Globus pallidus (tissue), 1 donor: ENCODE measurements around the gene CSPG4.
"Not testable (repeated sequence)": the region's sequence is repeated elsewhere in the genome, so short reads cannot be mapped to it uniquely, and the experiment has no call there.

Experiments
- DNase-seq: peaks from one replicate; pipeline ENCODE4 v3.0.0-alpha.2; 2015; ENCODE audit warnings: low spot score

CSPG4 gene

DNA sequence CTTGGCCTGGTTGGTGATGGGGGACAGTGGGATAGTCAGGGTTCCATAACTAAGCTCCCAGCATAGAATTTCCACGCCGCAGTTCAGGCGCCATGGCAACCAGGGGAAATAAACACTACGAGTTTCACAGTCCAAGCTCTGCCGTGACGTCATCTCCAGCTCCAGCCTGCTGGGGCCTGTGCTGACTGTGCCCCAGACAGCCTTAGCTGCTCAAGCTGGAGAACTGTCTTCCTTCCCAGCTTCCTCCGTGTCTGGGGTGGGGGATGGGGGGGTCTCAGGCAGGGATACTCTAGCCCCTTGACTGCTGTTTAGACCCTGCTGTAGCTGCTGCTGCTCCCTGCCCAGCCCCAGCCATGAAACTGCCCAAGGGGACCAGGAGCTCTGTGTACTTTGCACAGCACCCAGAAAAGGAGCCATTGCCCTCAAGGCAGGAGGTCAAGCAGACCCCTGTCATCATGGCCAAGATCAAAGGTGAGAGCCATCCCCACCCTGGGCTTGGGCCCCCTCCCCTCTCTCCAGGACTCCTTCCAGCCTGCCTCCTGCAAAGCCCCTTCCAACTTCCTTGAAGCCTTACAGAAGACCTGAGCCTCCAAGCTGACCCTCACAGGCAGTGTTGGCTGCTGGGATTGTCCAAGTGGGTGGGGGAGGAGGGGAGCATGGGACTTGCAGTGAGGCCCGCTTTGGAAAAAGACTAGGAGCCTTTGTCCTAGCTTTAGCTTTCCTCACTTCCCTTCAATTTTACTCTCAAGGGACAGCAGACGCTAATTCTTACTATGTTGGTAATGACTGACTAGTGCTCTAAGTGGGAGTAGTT is 11.4 kb upstream of the CSPG4 start:
- DNase-seq, result peak; percentile 50

DNA sequence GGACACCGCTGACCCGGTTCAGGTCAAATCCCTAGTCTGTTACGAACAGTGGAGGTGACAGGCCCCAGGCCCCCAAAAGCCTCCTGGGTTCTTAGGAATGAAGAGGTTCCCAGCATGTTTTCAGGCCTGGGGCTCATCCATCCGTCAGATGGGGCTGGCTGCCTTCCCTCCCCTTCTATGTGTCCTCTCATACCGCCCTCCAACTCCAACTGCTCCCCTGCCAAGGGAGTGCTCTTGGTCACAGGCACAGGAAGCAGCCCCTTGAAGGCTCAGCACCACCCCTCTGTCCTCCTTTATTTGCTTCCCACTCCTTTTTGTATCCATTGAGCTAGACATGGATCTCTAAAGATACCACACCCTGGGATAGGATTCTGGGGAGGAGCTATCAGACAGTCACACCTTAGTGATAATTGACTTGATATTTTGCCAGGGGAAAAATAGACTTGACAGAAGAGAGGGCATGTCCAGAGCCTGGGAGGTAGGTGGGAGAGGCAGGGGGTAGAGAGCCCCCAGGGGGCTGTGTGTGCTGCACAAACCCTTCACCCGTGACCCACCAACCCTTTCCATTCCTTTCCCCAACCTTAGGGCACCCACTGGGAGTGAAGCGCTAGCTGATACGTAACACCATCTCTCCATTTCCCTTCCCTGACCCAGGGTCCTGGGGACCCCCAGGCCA is 10.7 kb upstream of the CSPG4 start:
- no peak for DNase-seq

DNA sequence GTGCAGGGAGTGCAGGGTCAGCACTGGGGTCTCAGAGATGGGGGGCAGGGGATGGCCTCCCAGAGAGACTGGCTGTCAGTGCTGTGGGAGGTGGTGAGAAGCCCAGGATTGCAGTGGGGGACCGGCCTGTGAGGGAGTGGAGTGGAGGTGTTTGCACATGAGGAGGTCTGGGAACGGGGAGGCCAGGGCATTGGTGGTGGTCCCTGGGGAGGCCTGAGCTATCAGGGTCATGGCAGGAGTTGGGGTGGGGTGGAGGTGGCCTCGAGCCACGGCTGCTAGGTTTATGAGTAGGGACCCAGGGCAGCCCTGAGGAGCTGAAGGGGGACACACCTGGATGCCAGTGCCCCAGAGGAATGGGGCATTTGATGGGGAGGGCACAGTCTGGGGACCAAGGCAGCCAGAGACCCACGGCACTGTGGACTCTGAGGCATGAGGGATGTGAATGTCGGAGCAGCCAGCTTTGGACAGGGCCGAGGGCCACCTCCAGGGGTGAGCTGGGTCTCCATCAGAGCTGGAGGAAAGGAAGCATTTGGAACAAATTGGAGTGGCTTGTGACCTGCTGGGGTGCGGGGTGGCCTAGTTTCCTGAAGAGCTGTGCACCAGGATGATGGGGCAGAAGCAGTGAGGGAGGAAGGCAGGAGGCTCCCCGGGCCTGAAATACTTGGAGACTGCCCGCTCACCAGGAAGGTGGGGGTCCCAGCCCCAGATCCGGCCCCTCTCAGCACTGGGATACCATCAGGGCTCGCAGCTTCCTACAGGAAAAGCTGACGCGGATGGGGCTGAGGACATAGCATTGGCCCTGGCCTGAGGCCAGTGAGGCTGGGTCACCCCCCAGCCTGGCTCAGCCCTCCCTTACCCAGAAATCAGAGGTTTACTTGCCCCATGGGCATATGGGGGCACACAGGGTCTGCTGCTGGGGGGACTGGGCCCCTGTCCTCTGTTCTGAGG is 9.5 kb upstream of the CSPG4 start:
- DNase-seq, result no peak

DNA sequence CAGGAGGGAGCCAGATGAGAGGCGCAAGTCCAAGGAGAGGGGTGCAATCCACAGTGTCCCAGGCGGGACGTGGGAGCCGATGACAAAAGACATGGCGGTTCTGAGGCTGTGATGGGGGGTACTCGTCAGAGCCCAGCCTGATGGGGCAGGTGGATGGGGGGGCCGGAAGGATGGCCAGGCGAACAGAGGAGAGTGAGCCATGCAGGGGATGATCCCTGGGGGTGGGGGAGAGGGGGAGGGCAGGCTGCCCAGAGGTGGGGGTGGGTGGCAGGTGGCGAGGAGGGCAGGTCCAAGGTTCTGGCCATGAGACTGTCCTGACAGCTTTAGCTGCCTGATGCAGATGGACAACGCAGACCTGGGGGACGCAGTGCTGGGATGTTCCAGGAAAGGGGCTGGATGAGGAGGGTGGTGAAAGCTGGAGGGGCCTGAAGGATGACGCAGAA is 8.9 kb upstream of the CSPG4 start:
- DNase-seq, result no peak

DNA sequence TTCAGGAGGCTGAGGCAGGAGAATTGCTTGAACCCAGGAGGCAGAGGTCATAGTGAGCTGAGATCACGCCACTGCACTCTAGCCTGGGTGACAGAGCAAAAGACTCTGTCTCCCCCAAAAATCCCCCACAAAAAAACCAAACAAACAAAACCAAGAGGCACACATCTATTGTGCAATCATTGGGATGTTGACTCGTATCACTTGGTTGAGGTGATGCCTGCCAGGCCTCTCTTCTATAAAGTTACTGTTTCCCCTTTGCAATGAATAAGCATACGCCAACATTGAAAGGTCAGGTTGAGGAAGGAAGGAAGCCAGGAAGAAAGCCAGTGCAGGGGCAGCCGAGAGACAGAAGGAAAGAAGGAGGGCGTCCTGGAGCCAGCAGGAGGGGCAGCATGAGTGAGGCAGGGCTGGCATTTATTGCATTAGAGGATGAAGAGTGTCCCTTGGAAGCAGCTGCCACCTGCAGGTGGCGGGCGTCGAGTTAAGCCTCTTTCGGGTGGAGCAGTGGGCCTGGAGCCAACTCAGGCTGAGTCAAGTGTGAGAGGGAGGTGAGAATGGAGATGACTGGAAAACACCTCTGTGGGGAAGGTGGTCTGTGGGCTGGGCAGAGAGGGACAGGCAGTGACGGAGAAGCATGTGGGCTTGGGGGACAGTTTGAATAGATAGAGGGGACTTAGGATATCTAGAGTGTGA is 8.3 kb upstream of the CSPG4 start:
- DNase-seq, result no peak

DNA sequence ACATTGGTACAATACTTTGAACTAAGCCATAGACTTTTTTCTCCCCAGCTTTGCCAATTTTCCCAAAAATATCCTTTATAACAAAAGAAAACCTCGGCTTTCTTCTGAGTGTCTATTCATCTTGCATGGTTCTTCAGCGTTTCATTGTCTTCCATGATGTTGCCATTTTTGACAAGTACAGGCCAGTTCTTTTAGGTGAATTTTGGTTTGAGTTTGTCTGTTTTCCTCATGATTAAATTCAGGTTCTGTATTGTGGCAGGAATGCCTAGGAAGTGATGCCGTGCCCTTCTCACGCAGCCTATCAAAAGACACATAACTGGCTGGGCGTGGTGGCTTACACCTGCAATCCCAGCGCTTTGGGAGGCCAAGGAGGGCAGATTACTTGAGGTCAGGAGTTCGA is 7.6 kb upstream of the CSPG4 start:
- DNase-seq, result no peak

DNA sequence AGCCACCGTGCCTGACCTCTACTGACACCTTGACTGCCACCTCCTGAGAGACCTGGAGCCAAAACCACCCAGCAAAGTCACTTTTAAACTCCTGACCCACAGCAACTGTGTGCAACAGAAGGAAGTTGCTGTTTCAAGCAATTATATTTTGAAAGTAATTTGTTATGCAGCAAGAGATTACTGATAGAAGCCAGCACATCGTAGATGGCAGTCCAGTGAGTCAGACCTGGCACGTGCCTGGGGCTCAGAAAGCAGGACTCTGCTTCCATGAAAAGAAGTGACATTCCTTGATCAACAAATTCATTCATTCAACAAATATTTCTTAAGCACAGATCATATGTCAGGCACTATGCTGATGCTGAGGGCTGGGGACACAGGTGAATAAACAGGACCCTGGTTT is 5.7 kb upstream of the CSPG4 start:
- DNase-seq, result no peak

DNA sequence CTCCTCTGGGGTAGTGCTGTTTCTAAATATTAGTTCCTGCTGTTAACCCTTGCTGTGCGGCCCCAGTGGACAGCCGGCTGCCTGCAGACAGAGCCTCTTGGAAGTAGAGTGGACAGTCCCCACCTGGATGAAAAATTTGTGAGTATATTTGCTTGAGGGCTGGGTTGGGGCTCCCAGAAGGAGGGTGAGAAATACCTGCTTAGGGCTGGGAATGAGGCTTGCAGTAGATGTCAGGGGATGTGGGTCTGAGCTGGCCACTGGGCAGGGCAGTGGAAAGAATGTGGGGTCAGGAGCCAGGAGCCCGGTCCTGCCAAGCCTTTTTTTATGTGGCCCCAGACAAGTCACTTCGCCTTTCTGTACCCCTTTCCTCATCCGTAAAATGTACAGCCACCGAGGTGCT is 4.4 kb upstream of the CSPG4 start:
- not testable (repeated sequence) for DNase-seq

DNA sequence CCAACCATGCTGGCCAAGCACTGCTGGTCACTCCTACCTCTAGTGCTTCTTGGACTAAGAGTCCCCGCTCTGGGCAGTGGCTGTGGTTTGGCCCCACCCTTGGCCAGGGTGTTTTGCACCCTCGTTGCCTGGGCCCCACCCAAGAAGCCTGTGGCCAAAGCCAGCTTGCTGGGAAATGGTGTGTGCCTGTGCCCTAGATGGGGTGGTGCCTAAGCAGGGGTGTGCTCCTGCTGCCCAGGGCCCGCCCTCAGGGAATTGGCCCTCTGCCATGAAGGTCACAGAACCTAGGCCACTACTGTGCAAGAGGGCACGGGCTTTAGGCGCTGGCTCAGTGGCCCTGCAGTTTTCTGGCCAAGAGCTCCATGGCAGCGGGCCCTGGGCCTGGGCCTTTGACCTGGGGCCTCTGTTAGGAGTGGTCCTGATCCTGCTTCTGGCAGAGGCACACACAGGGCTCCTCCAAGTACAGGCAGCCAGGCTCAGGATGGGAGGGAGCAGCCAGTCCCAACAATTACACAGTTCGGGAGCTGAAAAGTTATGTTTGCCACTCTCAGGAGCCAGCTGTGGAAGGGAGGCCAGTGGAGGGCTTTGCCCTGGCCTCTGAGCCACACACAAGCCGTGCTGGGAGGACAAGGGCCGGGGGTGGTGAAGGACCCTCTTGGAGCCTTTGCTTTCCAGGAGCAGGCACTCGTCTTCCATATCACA is 3.8 kb upstream of the CSPG4 start:
- DNase-seq, result not testable (repeated sequence)

DNA sequence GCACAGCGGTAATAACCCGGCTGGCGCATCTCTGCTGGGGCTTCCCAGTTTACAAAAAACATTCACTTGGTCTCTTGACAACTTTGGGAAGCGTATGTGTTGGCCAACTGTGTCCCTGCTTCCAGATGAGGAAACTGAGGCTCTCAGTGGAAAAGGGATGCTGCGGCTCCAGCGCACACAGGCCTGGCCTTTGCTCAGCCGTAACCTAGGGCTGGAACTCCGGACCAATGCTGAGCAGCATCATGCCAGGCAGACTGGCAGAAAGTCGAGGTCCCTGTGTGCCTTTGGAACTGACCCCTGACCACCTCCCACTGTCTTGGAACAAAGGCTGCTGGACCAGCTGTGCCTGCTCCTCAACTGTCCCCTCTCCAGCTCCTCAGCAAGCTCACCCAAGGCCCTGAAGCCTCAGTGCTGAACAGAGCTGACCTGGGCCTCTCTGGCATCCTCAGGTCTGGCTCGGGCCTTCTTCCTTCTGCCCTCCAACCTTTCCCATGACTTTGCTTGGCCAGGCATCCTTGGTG is 2.7 kb upstream of the CSPG4 start:
- DNase-seq, result not testable (repeated sequence)

DNA sequence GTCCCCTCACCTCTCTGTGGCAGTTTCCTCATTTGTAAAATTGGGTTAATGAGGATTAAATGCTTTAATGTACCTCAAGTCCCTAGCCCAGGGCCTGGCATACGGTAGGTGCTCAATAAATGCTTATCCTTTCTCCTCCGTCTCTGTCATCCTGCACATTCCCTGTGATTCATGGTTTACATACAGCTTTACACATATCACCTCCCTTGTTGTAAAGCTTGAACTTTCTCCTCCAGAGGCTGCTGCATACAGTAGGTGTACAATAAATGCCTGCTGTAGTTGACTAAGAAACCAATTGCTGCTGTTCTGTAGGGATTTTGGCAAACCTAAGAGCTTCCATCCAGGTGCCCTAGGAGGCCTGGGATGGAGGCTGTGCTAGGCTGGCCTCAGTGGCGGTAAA is 1.5 kb upstream of the CSPG4 start:
- DNase-seq, result no peak

DNA sequence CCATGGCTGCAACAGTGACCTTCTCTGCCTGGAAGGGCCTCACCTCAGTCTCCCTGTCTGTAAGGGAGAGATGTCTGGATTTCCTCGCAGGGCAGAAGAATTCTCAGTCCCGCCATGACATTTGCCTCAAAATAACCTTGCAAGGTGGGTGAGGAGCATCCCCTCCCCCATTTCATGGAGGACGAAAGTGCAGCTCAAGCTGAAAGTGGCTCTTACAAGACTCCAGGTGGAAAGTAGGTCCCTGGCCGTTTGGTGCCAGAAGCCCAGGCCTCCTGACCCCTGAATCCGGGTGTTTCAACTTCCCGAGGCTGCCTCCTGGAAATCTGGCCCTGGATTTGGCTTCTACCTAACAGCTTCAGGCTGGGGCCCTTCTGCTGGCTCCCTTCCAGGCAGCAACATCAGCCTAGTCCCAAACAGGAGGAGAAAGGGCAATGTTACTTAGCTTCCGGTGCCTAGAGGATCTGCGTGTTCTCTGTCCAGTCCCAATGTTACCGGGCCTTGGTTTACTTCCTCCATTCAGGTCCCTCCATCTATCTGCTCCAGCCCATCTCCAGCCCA is 769 bp upstream of the CSPG4 start:
- DNase-seq, result no peak

DNA sequence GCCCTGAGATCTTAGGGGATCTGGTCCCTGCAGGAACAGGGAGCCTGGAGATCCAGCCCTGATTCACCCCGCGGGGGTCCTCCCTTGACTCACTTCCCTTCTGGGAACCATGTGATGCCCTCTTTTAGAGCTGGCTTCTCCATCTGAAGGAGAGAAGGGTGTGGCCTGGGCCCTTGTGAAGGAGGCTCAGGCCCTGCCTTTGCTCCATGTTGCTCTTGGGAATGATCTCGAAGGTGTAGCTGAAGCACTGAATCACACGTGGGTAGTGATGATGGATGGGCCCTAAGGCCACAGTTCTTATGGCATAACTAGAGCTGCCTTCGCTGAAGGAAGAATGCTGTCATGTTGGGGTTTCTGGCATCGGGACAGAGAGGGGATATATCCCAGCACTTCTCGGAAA is 1.2 kb downstream of the CSPG4 start:
- not testable (repeated sequence) for DNase-seq

DNA sequence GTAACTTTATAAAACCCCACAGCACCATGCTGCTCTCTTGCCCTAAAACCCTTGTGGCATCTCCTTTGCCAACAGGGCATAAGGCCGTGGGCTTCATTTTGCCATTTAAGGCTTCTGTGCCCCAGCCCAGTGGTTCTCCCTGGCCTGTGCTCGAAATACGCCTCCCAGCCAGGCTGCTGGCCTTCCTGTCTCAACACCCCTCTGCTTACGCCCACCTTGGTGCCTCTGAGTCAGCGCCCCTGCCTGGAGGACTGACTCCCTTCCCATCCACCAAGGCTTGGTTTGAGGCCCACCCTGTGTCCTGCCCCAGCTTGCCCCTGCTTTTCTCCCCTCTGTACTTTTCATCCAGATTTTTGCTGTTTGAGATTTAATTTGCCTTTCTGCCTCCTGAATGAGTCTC is 1.8 kb downstream of the CSPG4 start:
- not testable (repeated sequence) for DNase-seq

DNA sequence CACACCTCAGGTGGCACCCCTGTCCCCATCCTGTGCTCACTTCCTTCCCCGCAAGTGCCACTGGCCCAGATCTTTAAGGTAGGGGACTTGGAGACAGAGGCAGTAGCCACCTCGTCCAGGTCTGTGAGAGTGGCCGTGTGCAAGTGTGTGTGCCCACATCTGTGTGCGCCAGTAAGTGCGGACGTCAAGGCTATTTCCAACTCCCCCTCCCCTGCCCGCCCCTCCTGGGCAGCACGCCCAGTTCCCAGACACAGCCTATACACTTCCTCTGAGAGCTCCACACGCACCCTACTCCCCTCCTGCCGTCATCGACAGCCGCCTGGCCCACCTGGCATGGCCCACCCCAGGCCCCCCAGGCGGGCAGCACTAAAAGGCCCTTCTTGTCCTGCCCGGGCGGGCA is 3.2 kb downstream of the CSPG4 start:
- DNase-seq, result not testable (repeated sequence)

DNA sequence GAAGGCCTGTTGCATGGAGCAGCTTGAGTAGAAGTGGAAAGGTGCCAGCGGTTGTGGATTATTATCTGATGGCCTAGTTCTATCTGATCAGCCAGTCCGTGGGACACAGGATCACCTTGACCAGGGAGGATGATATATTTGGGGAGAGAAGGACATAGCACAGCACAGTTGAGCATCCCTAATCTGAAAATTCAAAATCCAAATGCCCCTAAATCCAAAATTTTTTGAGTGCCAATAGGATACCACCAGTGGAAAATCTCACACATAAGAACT is 6.0 kb downstream of the CSPG4 start:
- no peak for DNase-seq

DNA sequence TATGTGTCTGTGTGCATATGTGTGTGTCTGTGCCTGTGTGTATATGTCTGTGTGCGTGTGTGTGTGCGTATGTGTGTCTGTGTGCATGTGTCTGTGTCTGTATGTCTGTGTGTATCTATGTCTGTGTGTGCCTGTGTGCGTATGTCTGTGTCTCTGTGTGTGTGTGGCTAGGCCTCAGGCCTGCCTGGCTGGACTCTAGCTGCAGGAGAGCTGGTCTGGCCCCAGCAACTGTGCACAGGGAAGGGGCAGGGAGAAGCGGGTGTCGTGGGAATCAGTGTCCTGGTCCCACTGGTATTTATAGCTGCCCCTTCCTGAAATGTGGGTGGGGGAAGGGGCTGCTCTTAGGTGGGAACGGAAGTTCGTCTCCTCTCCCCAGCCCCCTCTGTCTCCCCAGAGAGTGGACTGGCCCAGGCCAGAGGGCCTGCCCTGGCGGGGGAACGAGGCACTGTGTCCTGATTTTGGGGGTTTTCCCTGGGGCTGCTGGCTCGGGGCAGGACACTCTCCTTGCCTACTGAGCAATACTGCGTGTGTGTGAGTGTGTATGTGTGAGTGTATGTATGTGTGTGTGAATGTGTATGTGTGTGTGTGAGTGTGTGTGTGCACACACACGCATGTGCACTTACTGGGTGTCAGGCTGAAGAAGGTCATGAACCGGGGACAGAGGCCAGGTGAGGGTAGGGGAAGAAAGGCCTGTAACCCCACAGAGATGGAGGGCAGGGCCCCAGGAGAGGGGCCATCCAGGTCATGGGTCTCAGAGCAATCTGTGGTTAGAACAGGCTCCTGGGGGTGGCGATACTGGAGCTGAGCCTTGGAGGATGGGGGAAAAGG is 6.6 kb downstream of the CSPG4 start:
- DNase-seq, result no peak

DNA sequence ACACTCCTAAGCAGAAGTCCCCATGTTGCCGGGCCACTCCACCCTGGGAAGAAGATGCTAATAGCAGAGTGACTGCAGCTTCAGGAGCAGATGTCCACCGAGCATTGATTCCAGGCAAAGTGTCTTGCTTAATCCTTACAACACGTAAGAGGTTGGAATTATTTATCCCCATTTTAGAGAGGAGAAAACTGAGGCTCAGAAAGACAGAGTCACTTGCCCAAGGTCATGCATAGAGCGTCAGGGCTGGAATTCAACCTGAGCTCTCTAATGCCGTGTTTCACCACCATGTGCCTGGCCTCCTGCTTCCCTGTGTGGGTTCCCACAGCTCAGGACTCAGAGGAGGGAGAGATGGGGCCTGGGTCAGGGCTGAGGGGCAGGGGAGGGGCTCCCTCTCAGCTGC is 7.3 kb downstream of the CSPG4 start:
- not testable (repeated sequence) for DNase-seq

DNA sequence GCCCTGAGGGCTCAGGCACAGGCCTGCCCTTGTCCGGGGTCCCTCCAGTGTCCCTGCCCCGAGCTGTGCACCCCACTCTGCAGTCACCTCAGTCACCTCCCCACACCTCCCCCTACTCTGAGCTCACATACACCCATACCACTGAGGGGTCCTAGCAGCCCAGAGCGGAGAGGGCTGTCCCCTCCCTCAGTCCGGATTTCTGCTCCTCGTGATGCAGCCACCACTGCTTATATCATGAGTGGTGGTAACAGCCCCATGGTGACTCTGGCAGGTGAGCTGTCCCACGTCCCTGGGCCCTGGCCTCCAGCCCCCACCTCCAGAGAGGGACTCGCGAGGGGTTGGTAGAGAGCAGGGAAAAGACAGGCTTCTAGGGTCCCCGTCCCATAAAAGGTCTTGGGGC is 8.0 kb downstream of the CSPG4 start:
- no peak for DNase-seq

DNA sequence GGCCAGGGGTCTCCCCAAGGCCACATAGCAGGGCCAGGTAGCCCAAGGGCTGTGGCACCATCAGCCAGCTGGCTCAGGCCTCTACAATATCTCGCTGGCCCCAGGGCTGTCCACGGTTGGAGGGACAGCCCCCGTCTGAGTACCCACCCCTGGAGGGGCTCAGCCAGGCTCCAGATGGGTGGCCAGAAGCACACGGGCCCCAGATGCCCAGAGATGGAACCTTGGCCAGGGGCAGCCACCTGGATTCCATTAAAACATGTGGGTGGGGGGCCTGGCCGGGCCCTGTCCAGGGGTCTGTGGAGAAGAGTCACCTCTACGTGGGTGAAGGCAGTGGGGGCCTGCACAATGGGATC is 8.4 kb downstream of the CSPG4 start:
- no peak for DNase-seq
